ENCODE data around the gene MOK. TPM values are rescaled to one million over a fixed set of nuclear protein-coding genes. Genes with fewer than 3 reads are reported as not detected.

The MOK gene
- polyA plus RNA-seq, 4 donors = 2.9 to 11.5 (median 4.7) TPM

DNA sequence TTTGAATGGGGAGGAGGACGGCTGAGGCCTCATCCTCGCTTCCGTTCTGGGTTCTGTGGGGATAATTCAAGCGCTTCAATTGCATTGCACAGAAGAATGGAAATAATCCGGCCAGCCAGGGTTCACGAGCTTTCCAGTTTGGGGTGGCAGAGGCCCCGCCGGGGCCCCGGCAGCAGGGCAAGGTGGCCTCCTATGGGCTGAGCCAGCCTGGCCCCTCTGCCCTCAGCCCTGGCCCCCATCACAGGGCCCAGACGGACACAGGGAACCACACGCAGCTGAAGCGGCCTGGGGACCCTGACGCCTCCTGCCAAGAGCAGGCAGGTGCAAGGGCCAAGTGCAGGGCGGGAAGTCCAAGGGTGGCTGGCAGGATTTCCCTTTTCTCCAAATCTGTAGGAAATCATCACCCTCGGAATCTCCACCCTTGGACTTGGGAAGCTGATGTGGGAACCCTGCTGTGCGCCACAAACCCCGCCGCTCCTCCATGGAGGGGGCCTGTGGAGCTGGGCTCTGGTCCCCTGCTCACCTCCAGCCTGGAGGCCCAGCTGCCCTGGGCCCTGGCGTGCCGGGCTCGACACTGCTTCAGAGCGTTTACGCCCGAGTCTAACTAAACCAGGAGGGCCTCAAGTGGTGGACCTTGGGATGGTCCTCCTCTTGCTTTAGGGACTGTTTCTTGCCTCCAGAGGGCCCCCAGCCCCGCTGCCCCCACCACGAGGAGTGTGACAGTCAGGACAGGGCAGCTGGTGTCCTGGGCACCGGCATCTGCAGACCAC is 78.4 kb downstream of the MOK start:
- 36 to 72% (median 51%) methylated on average over 23 to 27 of the region's 27 CpGs for WGBS, 3 donors
- FAIRE-seq (no peak), DNase-seq (peak in 1 of 2 donors; percentile 10)
- no peaks in the 10 kb centered on the region for H3K27me3 ChIP-seq (ENCODE audit: control insufficient read depth in 3 of 3, insufficient read depth in 3 of 3, low read length in 3 of 3)
- H3K4me3 ChIP-seq (ENCODE audit: low read depth in 1 of 3, low read length in 3 of 3) = no peak overlapping the region
- H3K27ac ChIP-seq (ENCODE audit: low read depth in 1 of 3, low read length in 2 of 3) = no peak overlapping the region
- H3K36me3 ChIP-seq (ENCODE audit: control insufficient read depth in 3 of 3, insufficient read depth in 2 of 3, low read depth in 1 of 3, low read length in 3 of 3) = peaks cover 0 to 57% (median 2%) of the 10 kb centered on the region in 3 donors
- H3K9me3 ChIP-seq (ENCODE audit: control insufficient read depth in 2 of 2, insufficient read depth in 1 of 2, low read depth in 1 of 2, low read length in 1 of 2) = no peaks in the 10 kb centered on the region
- H3K4me1 ChIP-seq (ENCODE audit: control insufficient read depth in 3 of 3, insufficient read depth in 2 of 3, low read depth in 1 of 3, low read length in 2 of 3) = peaks cover 0 to 2% (median 0%) of the 10 kb centered on the region in 3 donors

DNA sequence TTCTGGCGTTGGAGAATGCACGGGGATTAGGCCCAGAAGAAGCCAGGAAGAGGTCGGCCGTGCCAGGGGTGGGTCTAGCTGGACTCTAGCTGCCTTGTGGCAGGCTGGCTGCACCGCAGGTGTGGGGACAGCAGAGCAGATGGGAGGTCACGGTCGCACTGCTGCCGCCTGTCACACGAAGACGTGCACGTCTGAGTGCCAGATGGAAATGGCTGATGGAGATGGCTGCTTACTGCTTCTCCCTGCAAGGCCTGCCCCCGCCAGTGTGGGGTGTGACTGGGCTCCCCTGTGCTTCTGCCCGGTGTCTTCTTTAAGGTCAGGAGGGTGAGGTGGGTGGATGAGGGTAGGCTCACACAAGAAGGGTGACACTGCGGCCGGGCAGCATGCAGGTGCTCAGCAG is 79.0 kb downstream of the MOK start:
- peaks cover 0 to 6% (median 0%) of the 10 kb centered on the region in 3 donors for H3K4me1 ChIP-seq (ENCODE audit: control insufficient read depth in 3 of 3, insufficient read depth in 2 of 3, low read depth in 1 of 3, low read length in 2 of 3)
- H3K27ac ChIP-seq (ENCODE audit: low read depth in 1 of 3, low read length in 2 of 3) = no peak overlapping the region
- no peaks in the 10 kb centered on the region for H3K27me3 ChIP-seq (ENCODE audit: control insufficient read depth in 3 of 3, insufficient read depth in 3 of 3, low read length in 3 of 3)
- H3K9me3 ChIP-seq (ENCODE audit: control insufficient read depth in 2 of 2, insufficient read depth in 1 of 2, low read depth in 1 of 2, low read length in 1 of 2) = no peaks in the 10 kb centered on the region
- 83 to 89% (median 87%) methylated on average over 15 of the region's 15 CpGs for WGBS, 3 donors
- H3K36me3 ChIP-seq (ENCODE audit: control insufficient read depth in 3 of 3, insufficient read depth in 2 of 3, low read depth in 1 of 3, low read length in 3 of 3) = peaks cover 0 to 57% (median 2%) of the 10 kb centered on the region in 3 donors
- no peak for FAIRE-seq
- no peak overlapping the region for H3K4me3 ChIP-seq (ENCODE audit: low read depth in 1 of 3, low read length in 3 of 3)
- no peak for DNase-seq

DNA sequence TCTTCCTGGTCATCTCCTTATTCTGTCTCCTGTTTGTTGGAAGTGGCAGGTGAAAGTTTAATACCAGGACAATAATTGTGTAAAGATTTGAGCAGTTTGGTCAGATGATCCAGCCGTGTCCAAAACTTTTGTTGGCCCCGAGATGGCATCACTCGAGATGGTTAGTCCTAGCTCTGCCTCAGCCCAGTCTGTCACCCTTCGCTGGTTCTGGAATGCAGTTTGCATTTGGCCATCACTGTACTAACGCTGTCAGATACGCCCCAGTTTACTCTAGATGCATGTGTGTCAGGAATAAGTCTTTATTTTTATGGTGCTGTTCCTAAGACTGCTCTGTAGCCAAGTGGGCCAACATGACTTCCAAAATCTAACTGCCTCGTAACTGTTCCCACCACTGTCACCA is 79.6 kb downstream of the MOK start:
- no peak overlapping the region for H3K4me3 ChIP-seq (ENCODE audit: low read depth in 1 of 3, low read length in 3 of 3)
- DNase-seq (no peak), FAIRE-seq (no peak)
- H3K4me1 ChIP-seq (ENCODE audit: control insufficient read depth in 3 of 3, insufficient read depth in 2 of 3, low read depth in 1 of 3, low read length in 2 of 3) = peaks cover 0 to 6% (median 0%) of the 10 kb centered on the region in 3 donors
- peaks cover 0 to 55% (median 2%) of the 10 kb centered on the region in 3 donors for H3K36me3 ChIP-seq (ENCODE audit: control insufficient read depth in 3 of 3, insufficient read depth in 2 of 3, low read depth in 1 of 3, low read length in 3 of 3)
- H3K27ac ChIP-seq (ENCODE audit: low read depth in 1 of 3, low read length in 2 of 3) = no peak overlapping the region
- 94 to 98% (median 96%) methylated on average over 7 of the region's 7 CpGs for WGBS, 3 donors
- H3K9me3 ChIP-seq (ENCODE audit: control insufficient read depth in 2 of 2, insufficient read depth in 1 of 2, low read depth in 1 of 2, low read length in 1 of 2) = no peaks in the 10 kb centered on the region
- H3K27me3 ChIP-seq (ENCODE audit: control insufficient read depth in 3 of 3, insufficient read depth in 3 of 3, low read length in 3 of 3) = no peaks in the 10 kb centered on the region

DNA sequence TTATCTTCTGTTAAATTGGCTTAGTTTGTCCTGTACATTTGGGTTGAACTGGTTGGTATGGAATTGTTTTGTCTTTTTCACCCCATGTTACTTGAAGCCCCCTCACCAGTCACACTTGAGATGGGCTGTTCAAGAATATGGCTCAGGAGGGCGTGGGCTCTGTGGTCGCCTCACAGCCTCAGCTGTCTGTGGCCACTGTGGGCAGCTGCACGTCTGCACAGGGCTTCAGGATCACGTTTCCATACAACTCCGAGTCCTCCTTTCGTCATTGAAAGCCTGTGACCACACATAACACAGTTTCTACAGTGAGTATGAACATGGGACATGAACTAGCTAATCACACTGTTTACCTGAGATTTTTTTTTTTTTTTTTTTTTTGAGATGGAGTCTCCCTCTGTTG is 81.3 kb downstream of the MOK start:
- FAIRE-seq (no peak), DNase-seq (no peak)
- WGBS, 3 donors = 88 to 92% (median 91%) methylated on average over 6 of the region's 6 CpGs
- H3K4me1 ChIP-seq (ENCODE audit: control insufficient read depth in 3 of 3, insufficient read depth in 2 of 3, low read depth in 1 of 3, low read length in 2 of 3) = peaks cover 0 to 6% (median 0%) of the 10 kb centered on the region in 3 donors
- no peak overlapping the region for H3K27ac ChIP-seq (ENCODE audit: low read depth in 1 of 3, low read length in 2 of 3)
- H3K27me3 ChIP-seq (ENCODE audit: control insufficient read depth in 3 of 3, insufficient read depth in 3 of 3, low read length in 3 of 3) = no peaks in the 10 kb centered on the region
- H3K4me3 ChIP-seq (ENCODE audit: low read depth in 1 of 3, low read length in 3 of 3) = no peak overlapping the region
- H3K9me3 ChIP-seq (ENCODE audit: control insufficient read depth in 2 of 2, insufficient read depth in 1 of 2, low read depth in 1 of 2, low read length in 1 of 2) = no peaks in the 10 kb centered on the region
- peaks cover 0 to 54% (median 8%) of the 10 kb centered on the region in 3 donors for H3K36me3 ChIP-seq (ENCODE audit: control insufficient read depth in 3 of 3, insufficient read depth in 2 of 3, low read depth in 1 of 3, low read length in 3 of 3)

DNA sequence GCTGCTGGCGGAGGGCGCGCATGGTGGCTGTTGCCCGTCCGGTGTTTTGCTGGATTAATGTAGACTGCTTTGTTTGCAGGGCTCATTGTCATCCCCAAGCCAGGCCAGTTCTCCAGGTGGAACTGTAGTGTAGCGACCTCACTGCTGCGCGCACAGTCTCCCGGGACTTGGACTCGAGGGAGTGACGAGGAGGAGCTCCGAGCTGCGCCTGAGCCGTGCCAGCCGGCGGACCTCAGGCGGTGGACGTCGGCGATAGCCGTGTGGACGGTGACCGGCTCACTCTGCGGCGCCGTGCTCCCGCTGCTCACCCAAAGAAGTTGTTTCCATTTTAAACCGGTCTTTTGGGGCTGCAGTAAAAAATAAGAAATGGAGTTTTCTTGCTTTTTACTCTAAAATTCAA is 82.2 kb downstream of the MOK start:
- Histone ChIP-seq H3K36me3 (ENCODE audit: control insufficient read depth in 3 of 3, insufficient read depth in 2 of 3, low read depth in 1 of 3, low read length in 3 of 3) (peaks cover 0 to 62% (median 8%) of the 10 kb centered on the region in 3 donors), H3K9me3 (ENCODE audit: control insufficient read depth in 2 of 2, insufficient read depth in 1 of 2, low read depth in 1 of 2, low read length in 1 of 2) (no peaks in the 10 kb centered on the region), H3K27me3 (ENCODE audit: control insufficient read depth in 3 of 3, insufficient read depth in 3 of 3, low read length in 3 of 3) (no peaks in the 10 kb centered on the region), H3K4me3 (ENCODE audit: low read depth in 1 of 3, low read length in 3 of 3) (no peak overlapping the region), H3K4me1 (ENCODE audit: control insufficient read depth in 3 of 3, insufficient read depth in 2 of 3, low read depth in 1 of 3, low read length in 2 of 3) (peaks cover 0 to 6% (median 0%) of the 10 kb centered on the region in 3 donors), H3K27ac (ENCODE audit: low read depth in 1 of 3, low read length in 2 of 3) (no peak overlapping the region)
- no peak for DNase-seq
- 96 to 99% (median 97%) methylated on average over 28 of the region's 28 CpGs for WGBS, 3 donors
- no peak for FAIRE-seq

DNA sequence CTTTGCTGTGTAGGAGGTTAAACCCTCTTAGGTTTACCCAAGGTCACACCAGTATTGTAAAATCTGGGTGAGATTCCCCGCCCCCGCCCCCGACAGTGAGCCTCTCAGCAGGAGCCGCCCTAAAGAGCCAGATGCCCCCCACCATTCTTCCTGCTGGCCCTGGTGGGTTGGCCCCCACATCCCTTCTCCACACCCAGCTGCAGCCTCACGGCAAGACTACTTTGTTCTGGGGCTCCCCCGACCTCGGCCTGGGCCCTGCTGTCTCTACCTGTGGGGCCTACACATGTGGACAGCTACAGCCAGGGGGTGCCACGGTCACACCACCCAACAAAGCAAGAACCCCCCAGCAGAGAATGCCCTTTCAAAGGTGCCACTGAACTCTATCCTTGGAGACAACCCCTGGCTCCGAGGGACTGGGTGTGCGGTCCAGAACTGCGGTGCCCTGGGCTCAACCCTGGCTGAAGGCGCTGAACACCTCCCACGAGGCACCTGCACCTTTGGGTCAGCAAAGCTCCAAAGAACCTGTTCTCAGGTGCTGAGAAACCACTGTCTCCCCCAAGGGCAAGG is 82.9 kb downstream of the MOK start:
- Histone ChIP-seq H3K27me3 (ENCODE audit: control insufficient read depth in 3 of 3, insufficient read depth in 3 of 3, low read length in 3 of 3) (no peaks in the 10 kb centered on the region), H3K4me3 (ENCODE audit: low read depth in 1 of 3, low read length in 3 of 3) (no peak overlapping the region), H3K27ac (ENCODE audit: low read depth in 1 of 3, low read length in 2 of 3) (no peak overlapping the region), H3K36me3 (ENCODE audit: control insufficient read depth in 3 of 3, insufficient read depth in 2 of 3, low read depth in 1 of 3, low read length in 3 of 3) (peaks cover 0 to 65% (median 8%) of the 10 kb centered on the region in 3 donors), H3K4me1 (ENCODE audit: control insufficient read depth in 3 of 3, insufficient read depth in 2 of 3, low read depth in 1 of 3, low read length in 2 of 3) (peaks cover 0 to 6% (median 0%) of the 10 kb centered on the region in 3 donors), H3K9me3 (ENCODE audit: control insufficient read depth in 2 of 2, insufficient read depth in 1 of 2, low read depth in 1 of 2, low read length in 1 of 2) (no peaks in the 10 kb centered on the region)
- WGBS, 3 donors = 90 to 91% (median 91%) methylated on average over 13 of the region's 13 CpGs
- FAIRE-seq (no peak), DNase-seq (no peak)

DNA sequence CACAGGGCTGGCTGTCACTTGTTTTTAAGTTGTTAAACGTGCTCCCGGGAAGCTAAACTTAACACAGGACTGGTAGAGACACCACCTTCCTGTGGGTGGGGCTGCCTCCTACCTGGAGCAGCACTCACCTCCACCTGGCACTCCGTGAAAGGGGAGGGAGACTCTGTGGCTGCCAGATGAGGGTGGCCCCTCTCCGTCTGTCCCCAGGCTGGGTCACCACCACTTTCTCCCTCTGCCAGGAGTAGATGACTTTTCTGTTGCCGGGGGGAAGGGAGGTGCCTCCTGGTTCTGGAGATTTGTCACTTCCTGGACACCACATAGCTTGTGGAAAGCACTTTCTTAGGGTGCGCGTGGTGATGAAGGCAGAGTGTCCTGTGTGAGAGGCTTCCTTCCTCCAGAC is 83.9 kb downstream of the MOK start:
- Histone ChIP-seq H3K36me3 (ENCODE audit: control insufficient read depth in 3 of 3, insufficient read depth in 2 of 3, low read depth in 1 of 3, low read length in 3 of 3) (peaks cover 0 to 64% (median 8%) of the 10 kb centered on the region in 3 donors), H3K9me3 (ENCODE audit: control insufficient read depth in 2 of 2, insufficient read depth in 1 of 2, low read depth in 1 of 2, low read length in 1 of 2) (no peaks in the 10 kb centered on the region), H3K4me1 (ENCODE audit: control insufficient read depth in 3 of 3, insufficient read depth in 2 of 3, low read depth in 1 of 3, low read length in 2 of 3) (peaks cover 0 to 6% (median 0%) of the 10 kb centered on the region in 3 donors), H3K27me3 (ENCODE audit: control insufficient read depth in 3 of 3, insufficient read depth in 3 of 3, low read length in 3 of 3) (no peaks in the 10 kb centered on the region), H3K4me3 (ENCODE audit: low read depth in 1 of 3, low read length in 3 of 3) (no peak overlapping the region), H3K27ac (ENCODE audit: low read depth in 1 of 3, low read length in 2 of 3) (no peak overlapping the region)
- 45 to 55% (median 45%) methylated on average over 7 of the region's 7 CpGs for WGBS, 3 donors
- no peak for FAIRE-seq
- peak in 1 of 2 donors; percentile 16 for DNase-seq

DNA sequence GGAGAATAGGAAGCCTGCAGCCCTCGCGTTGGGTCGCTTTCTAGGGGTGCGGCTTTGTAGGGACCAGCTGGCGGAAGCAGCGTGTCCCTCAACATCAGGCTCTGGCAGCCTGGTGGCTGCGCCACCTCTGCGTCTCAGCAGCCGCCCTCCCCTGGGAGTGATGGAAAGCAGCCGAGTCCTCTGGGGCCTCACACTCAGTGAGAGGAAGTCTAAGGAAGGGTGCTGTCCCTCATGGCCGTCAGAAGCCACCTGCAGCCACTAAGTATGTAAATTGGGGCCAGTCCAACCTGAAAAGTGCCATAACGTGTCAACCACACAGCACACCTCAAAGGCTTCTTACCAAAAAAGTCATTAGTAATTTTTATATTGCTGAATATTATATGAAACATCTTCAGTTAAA is 84.9 kb downstream of the MOK start:
- Histone ChIP-seq H3K4me1 (ENCODE audit: control insufficient read depth in 3 of 3, insufficient read depth in 2 of 3, low read depth in 1 of 3, low read length in 2 of 3) (peaks cover 0 to 6% (median 0%) of the 10 kb centered on the region in 3 donors), H3K4me3 (ENCODE audit: low read depth in 1 of 3, low read length in 3 of 3) (no peak overlapping the region), H3K36me3 (ENCODE audit: control insufficient read depth in 3 of 3, insufficient read depth in 2 of 3, low read depth in 1 of 3, low read length in 3 of 3) (peaks cover 0 to 64% (median 8%) of the 10 kb centered on the region in 3 donors), H3K9me3 (ENCODE audit: control insufficient read depth in 2 of 2, insufficient read depth in 1 of 2, low read depth in 1 of 2, low read length in 1 of 2) (no peaks in the 10 kb centered on the region), H3K27ac (ENCODE audit: low read depth in 1 of 3, low read length in 2 of 3) (no peak overlapping the region), H3K27me3 (ENCODE audit: control insufficient read depth in 3 of 3, insufficient read depth in 3 of 3, low read length in 3 of 3) (no peaks in the 10 kb centered on the region)
- WGBS, 3 donors = 76 to 85% (median 84%) methylated on average over 12 of the region's 12 CpGs
- FAIRE-seq = no peak
- DNase-seq = no peak
